HG03571 (cell line): Measurements from ENCODE around the gene FCN2.

Experiments used
- ATAC-seq: cut with Tn5 transposase; IDR thresholded peaks from one replicate; pipeline ENCODE4 v1.9.1; 2021; ENCODE audit not compliant: unreplicated experiment

FCN2 gene

DNA sequence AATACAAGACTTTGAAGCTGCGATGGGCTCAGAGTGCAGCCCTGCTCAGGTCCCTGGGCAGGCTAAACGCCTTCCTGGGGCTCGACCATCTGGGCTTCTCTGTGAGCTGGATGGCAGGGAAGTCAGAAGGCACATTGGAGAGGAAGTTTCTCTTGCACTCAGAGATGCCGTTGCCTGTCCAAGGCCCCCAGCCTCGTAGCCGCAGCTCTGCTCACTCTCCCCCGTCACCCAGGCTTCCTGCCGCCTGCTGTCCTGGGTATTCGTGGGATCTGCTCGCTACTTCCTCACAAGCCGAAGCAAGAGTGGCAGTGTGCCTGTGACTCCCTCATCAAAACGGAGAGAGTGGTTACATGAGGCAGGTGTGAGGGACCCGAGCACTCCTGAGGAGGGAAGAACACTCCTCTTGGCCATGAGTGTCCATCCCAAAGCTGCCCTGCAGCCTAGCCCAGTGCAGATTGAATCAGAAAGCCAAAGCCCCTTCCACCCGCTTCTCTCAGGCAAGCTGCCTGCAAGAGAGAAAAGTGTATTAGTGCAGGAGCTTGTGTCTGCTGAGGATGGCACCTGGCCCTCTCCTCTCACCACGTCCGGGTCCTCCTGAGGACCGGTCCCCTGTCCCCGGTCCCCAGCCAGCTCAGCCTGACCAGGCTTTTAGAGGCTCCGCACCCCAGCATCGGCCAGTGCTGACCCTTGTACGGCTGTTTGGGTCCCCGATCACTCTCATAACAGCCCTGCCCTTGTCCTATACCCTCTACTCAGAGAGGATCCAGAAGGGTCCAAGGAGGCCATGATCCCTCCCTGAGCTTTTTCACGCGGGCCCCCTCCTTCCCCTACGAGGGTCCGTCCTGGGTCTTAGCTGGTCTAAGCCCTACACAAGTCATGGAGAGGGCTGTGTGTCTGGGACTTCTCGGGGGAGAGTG is 7.3 kb downstream of the FCN2 start:
- ATAC-seq = no peak

DNA sequence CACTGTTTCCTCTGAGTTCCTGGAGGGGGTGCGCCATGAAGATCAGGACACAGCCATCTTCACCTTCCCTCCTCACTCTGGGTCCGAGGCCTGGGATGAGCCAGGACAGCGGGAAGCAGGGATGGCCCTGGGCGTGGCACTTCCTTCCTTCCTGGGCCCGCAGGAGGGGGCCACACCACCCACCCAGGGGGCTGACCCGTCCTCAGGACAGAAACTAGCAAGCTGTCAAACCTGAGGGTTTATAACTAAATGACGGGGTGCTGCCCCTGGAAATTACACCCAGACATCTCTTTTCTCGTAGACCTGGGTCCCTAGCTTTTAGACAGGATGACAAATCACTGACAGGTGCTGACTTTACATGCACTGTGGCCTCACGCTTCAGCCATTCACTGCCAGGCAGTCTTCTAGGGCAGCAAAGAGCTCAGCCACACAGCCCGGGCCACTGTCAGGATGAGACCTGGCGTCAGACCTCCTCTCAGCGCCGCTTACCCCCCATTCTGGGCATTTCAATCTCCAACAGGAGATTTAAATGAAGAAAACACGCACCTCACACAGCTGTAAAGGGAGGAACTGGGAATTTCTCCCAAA is 8.1 kb downstream of the FCN2 start:
- ATAC-seq = no peak

DNA sequence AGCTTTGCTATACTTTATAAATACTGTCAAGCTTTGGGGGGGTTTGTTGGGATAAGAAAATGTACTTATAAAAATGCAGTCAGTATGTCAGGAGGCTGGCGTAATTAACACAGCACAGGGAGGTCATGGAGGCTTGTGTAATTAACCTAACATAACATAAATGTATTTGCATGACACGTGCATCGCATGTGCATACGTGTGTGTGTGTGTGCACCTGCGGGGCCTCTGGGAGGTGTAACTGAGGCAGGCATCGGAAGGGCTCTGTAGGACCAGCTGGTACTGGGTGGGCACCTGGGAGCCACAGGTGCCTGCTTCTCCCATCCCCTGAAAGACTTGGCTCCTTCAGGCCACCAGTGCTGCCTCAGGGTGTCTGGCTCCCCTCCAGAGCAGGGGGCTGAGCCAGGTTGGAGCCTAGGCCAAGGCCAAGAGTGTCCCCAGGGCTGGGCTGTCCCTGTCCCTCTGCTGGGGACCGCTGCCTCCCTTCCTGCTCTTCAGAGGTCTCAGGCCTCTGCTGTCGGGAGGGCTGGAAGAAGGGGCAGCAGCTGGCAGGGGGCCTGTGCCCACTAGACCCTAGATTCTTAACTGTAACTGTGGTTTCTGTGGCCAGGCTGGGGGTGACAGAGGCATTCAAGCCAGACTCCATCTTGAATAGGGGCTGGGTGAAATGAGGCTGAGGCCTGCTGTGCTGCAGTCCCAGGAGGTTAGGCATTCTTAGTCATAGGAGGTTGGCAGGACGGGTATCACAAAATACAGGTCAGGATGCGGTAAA is 9.0 kb downstream of the FCN2 start:
- ATAC-seq = no peak

DNA sequence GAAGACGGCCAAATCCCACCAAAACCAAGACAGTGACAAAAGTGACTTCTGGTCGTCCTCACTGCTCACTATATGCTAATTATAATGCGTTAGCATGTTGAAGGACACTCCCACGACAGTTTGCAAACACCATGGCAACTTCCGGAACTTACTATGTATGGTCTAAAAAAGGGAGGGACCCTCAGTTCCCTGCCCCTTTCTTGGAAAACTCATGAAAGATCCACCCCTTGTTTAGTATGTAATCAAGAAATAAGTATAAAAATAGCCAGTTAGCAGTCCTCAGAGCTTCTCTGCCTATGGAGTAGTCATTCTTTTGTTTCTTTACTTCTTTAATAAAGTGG is 9.5 kb downstream of the FCN2 start:
- ATAC-seq = no peak

DNA sequence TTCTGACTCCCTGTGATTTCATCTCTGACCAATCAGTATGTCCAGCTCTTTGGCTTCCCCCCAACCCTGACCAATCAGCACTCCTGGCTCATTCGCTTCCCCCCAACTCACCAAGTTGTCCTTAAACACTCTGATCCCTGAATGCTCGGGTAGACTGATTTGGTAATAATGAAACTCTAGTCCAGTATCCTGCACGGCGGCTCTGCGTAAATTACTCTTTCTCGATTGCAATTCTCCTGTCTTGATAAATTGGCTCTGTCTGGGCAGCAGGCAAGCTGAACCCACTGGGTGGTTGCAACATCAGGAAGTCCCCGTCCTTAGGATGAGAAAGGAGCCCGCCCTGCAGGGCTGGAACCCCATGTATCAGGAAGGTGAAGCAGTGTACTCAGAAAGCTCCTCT is 10.4 kb downstream of the FCN2 start:
- no peak for ATAC-seq

DNA sequence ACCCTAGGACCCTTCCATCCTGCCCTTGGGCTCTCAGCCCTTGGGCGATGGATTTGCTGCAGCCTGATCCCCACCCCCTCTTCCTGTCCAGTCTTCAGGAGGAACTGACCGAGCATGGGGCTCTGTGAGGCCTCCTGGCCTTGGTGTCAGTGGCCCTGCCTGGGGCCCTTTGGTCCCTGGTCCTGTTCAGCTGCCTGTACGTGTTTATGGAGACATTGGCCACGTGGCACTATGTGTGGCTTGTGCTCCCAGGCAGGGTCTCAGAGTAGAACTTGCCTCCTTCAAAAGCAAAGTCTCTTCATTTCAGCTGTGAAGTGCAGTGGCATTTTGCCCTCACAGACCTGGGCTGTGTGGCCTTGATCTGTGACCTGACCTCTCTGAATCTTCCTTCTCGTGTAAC is 11.1 kb downstream of the FCN2 start:
- ATAC-seq = no peak

DNA sequence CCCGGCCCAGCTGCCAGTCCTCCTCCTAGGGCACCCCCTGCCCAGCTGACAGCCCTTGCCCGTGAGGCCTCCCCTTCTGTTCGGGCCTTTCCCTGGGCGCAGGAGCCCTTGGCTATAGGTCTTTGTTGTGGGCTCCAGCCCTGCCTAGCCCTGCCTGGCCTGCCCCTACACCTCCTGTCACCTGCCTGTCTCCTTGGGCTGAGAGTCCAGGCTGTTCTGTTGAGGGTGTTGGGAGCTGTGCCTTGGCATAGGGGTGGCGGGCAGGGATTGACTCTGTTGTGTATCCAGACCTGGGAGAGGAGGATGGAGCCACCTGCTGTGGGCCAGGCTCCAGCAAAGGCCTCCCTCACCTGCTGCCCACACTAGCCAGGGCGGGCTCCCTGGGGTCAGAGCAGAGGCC is 11.6 kb downstream of the FCN2 start:
- no peak for ATAC-seq

DNA sequence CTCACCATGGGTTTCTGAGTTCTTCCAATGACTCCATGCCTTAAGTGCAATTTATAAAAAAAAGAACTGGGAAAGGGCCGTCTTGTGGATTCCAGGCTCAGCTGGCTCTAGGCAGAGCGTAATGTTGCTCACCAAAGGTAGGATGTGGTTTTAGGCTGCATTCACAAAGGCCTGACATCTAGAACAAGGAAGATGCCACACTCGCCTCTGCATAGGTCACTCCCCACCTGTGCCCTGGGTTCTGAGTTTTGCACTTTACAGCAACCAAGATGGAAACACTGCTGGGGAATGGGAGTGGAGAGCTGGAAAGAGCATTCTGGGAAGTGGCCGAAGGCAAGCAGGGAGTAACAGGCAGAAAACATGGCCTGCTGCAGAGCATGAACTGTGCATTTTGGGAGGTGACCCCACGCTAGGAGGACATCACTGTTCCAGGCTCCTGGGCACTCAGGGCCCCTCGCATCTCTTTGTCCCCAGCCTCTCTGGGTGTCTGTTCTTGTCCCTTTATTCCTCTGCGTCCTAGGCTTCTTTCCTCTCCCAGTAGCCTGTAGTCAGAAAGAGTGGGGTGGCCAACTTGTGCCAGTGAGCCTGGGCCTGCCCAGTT is 12.3 kb downstream of the FCN2 start:
- ATAC-seq = no peak

DNA sequence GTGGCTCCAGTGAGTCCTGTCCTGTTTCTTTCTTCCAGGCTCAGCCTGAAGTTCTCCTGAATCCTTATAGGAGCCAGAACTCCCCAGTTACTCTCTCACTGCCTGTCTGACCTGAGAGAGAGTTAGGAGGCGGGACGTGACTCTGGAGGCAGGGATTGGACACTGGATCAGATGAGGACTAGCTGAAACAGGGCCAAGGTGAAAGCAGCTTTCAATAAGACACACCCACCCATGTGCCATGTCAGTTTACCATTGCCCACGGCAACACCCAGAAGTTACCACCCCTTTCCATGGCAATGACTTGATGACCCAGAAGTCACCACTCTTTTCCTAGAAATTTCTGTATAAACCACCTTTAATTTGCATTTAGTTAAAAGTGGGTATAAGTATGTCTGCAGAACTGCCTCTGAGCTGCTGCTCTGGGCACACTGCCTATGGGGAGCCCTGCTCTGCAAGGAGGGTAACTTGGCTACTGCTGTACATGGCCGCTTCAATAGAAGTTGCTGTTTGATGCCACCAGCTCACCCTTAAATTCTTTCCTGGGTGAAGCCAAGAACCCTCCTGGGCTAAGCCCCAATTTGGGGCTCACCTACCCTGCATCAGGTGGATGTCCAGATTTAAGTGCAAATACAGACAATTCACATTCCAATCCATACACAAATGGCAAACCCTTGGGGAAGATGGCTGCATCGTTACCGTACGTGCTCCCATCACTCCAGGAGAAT is 13.7 kb downstream of the FCN2 start:
- no peak for ATAC-seq

DNA sequence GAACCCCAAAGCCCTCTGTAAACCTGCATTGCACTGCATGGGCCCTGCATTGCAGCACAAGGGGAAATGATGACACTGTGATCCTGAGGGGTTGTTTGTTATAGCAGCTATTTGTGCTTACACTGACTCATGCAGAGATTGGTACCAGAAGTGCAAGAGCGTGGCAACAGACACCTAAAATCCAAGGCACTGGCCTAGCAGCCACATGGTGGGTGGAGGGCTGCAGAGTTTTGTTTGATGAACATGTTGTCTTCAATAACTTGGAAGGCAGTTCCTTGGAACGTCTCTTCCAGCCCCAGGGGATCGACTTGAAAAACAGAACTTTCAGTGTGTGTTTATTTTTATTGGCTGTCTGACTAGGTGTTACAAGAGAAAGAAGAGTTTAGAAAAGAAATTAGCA is 14.5 kb downstream of the FCN2 start:
- no peak for ATAC-seq

DNA sequence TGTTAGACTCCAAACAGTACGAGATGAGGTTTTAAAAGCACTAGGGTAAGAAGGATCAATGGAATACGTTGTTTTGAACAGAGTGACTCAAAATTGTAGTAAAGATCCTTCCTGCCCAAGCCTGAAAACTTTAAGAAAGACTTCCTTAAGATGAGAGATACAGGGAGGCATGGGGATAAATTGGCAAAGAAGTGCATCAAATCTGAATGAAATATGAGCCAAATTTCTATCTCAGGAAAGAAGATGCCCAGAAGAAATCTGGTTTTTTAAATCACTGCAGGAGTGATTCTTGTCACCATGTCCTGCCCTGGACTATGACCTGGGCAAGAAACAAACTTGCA is 14.9 kb downstream of the FCN2 start:
- ATAC-seq = no peak

DNA sequence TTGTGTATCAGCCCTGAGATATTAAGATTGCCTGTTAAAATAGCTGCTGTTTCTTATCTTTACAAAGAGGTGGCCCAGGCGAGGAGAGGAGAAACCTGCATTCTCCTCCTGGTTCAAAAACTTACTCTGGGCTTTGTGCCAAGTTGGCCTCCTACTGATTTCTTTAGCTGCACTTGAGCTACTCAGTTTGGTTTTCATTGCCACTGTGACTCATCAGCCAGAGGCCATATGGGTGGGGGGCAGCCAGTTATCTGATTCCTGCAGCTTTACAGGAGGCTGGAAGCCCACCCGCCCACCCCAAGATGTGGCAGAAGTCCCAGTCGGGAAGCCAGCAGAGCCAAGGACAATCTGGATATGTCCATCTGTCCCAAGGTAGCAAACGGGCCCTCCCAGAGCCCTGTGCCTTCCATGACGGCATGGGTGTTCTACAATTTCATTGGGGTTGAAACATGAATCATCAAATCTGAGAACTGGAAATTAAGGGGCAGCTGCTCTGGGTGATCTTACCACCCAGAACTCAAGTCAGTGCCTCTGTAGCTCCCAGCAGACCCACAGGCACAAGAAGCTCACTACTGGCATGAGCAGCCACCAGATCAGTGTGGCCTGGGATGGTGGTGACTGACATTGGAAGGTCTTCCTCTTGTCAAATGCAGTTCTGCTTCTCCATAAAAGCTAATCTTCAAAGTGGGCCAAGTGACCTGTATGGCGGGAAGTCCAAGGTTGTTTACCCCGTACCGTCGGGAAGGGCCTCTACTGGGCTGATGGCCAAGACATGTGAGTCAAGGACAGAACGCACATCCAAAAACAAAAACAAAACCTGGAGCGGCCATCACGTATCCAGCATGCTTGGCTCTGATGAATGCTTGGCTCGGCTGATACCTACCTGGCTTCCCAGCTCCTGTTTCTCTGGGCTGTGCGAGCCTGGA is 15.6 kb downstream of the FCN2 start:
- no peak for ATAC-seq

DNA sequence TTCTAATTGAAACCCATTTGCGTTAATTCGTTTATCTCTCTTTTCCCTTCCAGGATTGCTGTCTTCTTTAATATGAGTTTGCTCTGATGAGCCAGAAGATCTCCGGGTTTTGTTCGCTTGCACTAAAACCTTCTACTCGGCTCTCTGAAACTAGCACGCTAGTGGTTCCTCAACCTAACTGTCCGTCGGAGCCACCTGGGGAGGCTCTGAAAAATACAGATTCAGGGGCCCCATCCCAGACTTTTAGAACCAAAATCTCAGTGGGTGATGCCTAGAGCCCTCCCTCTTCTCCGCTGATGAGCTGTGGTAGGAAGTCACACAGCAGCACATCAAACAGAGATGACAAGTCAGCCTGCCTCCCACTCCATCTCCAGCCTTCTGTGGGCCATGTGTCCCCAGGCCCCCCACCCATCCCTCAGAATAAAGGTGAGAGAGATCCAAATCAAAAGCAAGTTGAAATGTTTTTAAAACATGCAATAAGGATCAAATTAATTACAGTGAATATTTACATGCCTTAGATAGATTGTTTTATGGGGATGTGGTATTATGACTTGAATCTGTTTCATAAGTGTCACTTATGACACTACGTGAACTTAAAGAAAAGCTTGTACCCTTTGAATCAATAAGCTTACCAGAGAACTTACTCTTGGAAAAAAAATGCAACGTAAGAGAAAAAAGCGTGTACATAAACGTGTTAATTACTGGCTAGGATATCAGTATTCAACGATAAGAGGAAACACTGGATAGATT is 16.4 kb downstream of the FCN2 start:
- ATAC-seq = no peak

DNA sequence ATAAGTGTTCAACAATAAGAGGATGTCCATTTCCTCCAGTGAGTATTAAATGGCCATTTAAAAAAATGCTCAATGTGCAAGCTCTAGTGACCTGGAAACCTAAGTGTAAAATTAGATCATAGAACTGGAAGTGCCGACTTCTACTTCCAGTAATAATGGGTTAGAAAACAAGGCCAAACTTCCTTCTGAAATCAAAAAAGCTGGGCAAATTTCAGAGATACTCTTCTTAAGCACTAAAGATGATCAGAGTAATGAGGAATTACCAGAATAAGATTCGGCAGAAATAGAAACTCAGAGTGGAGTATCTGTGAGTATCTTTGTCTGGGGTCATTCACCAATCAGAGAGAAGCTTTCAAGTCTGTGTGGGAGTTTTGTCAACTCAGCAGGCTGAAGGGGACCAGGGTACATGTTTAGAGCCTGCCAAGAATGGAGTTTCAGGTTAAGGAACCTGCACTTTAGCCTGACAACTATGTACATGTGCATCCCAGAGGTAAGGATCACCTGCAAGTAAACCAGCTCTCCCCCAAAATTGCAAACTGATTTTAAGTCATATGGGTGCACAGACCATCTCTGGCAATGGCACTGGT is 17.1 kb downstream of the FCN2 start:
- ATAC-seq = no peak

DNA sequence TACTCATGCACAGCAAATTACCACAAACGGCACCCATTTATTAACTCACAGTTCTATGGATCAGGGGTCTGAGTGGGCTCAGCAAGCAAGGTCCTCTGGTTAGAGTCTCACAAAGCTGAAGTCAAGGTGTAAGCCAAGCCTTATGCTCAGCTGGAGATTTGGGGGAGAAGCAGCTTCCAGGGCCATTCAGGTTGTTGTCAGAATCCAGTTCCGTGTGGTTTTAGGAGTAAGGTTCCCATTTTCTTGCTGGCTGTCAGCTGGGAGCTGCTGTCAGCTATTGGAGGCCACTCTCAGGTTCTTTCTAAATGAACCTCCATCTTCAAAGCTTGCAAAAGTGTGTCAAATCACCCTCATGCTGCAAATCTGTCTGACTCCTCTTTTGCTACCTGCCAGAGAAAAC is 17.7 kb downstream of the FCN2 start:
- no peak for ATAC-seq

DNA sequence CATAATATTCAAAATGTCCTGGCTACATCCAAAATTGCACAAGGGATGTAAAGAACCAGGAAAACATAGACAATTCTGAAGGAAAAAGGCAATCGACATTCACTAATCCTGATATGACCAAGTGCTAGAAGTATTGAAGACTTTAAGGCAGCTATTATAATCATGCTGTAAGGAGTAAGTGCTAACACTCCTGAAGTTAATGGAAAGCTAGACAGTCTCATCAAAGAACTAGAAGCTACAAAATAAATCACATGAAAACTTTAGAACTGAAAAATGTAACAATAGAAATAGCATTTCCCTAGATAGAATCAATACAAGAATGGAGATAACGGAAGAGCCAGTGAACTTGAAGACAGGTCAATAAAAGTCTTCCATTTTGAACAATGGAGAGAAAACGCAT is 18.6 kb downstream of the FCN2 start:
- ATAC-seq = no peak

DNA sequence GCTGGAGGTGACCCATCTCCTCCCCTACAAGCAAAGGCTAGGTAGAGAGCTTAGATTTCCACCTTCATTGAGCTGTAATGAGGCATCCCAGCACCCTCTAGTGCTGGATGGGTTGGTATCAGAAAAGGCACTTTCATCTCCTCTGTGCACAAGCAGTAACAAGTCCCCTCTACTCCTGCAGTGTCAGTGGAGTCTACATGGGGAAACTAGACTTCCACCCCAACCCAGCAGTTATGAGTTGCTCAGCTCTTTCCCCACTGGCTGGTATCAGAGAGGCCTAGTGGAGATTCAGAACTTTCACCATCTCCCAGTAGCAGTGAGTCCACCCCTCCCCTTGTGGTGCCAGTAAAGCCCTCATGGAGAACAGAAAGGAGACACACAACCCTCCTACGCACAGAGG is 19.2 kb downstream of the FCN2 start:
- ATAC-seq = no peak

DNA sequence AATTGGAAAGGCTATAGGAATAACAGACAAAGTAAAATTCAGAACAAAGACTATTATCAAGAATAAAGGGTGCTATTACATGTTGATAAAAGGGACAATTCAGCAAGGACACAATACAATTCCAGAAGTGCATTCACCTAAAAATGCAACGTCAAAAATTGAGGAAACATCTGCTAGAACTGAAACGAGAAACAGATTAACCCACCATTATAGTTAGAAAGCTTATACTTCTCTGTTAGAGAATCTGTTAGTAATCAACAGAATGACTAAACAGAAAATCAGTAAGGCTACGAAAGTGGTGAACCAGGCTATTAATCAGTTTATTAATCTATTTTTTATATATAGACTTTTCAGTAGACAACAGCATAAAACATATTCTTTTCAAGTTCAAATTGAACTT is 22.3 kb downstream of the FCN2 start:
- ATAC-seq = no peak
